IPS-18c (cell line): ENCODE measurements around the gene RTN4IP1.
"Not testable (repeated sequence)": the region's sequence is repeated elsewhere in the genome, so short reads cannot be mapped to it uniquely, and the experiment has no call there.

Experiments used
- H3K4me3 ChIP-seq: 2 replicates; pipeline ENCODE4 v1.7.0; 2013; ENCODE audit warnings: low read depth, mild to moderate bottlenecking, low read length, moderate library complexity; ENCODE audit not compliant: insufficient read depth
- H3K9me3 ChIP-seq: one replicate; pipeline ENCODE4 v1.6.1; 2013; ENCODE audit warnings: mild to moderate bottlenecking, low read length, moderate library complexity; ENCODE audit not compliant: control insufficient read depth, insufficient read depth

RTN4IP1 gene

DNA sequence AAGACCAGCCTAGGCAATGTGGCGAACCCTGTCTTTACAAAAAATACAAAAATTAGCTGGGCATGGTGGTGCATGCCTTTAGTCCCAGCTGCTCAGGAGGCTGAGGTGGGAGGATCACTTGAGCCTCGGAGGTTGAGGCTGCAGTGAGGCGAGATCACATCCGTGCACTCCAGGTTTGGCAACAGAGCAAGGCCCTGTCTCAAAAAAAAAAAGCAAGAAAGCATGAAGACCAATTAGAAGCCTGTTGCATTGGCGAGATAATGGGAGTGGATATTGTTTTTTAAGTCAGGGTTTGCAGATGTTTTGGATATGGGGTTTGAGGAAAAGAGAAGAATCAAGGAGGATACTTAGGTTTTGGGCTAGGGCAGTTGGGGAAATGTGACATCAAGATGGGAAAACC lies 5.3 kb upstream of the RTN4IP1 start:
- no peaks in the 10 kb centered on the region for H3K9me3 ChIP-seq
- H3K4me3 ChIP-seq: no peak overlapping the region

DNA sequence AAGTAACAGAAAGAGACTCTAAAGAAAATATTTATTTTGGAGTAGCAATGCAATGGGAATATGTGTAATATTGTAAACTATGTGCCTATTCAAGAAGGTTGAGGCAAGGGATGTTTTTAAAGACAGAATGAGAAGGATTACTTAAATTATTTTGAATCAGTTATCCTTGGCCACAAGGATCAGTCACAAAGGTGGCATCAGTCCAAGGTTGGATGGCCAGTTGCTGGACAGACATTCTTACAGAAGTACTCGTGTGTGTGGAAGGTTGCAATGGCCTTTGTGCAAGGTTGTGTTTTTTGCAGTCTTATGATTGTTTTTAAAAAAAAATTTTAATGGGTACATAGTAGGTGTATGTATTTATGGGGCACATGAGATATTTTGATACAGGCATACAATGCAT lies 2.0 kb upstream of the RTN4IP1 start:
- Histone ChIP-seq H3K4me3 (no peak overlapping the region), H3K9me3 (no peaks in the 10 kb centered on the region)

DNA sequence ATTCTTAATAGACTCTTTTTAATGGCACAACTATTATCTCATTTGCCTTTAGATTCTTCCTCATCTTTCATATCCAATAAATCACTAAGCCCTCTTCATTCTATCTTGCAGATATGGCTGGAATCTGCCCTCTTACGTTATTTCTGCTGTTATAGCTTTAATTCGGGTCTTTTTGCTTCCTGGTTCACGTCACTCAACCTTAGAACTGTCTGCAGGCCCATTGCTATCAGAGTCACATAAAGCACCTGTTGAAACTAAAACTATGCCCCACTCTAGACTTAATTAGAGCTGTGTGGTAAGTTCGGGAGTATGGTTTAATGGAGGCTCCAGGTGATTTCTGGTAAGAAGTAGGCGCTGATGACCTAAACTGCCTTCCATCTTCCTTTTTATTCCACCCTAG lies 1.1 kb upstream of the RTN4IP1 start:
- Histone ChIP-seq H3K4me3 (peak overlapping the region; percentile 86), H3K9me3 (no peaks in the 10 kb centered on the region)

DNA sequence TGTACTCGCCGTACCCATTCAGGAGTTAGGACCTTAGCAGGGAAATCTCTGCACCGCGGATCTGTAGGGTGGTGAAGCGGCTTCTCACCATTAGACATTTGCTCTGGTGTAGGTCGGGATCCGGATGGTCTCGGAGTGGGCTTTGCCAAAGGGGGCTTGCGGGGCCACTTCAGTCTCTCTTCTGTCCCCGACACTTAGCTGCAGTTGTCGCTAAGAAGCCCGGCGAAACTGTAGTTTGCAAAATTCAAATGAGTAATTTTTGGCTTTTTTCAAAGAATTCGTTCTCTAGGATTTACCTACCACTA lies 513 bp upstream of the RTN4IP1 start:
- Histone ChIP-seq H3K4me3 (peak overlapping the region; percentile 86), H3K9me3 (no peaks in the 10 kb centered on the region)

DNA sequence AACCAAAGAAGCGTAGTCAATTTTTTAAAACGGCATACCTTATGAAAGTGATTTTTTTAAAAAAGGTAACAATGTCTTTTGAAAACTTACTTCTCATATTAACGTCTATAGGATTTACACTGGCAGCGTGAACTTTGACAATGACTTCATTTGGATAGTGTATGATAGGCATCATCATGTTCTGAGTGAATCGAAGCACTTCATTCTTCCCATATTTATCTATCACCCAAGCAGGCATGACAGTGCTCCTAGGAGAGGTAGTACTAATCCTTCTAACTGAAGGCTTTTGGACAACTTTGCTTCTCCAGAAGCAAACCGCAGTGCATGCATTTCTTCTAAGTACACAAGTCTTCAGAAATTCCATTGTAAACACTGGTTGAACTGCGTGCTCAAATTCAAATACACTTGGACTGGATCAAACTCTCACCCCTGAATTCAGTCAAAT lies 618 bp downstream of the RTN4IP1 start:
- H3K9me3 ChIP-seq: no peaks in the 10 kb centered on the region

DNA sequence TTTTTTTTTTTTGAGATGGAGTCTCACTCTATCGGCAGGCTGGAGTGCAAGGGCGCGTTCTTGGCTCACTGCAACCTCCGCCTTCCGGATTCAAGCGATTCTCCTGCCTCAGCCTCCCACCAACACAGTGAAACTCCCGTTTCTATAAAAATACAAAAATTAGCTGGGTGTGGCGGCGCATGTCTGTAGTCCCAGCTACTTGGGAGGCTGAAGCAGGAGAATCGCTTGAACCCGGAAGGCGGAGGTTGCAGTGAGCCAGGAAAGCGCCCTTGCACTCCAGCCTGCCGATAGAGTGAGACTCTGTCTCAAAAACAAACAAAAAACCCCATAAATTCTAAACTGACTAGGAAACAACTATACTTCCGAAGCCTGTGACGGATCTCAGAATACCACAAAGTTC lies 1.5 kb downstream of the RTN4IP1 start:
- H3K4me3 ChIP-seq, H3K9me3 ChIP-seq: not testable (repeated sequence)

More for the DNA sequence above, 618 bp downstream of the RTN4IP1 start:
- H3K4me3 ChIP-seq: peak overlapping the region; percentile 86

DNA sequence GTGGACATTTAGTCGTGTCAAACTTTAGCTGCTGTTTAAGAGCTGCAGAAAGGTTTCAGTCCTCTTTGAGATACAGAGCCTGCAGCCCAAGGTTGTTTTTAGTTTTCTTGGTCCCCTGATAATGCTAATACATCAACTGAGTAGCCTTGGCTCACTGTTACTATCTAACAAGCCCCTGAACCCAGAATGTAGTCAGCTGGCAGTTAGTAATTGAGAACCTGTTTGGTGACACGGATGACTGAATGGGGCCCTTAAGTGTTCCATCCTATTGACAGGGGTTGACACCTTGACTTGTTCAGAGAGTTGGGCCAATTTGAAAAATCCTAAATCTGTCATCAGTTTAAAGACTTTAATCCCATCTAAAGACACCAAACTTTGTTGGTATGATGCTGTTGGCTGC lies 2.8 kb downstream of the RTN4IP1 start:
- Histone ChIP-seq H3K4me3 (no peak overlapping the region), H3K9me3 (no peaks in the 10 kb centered on the region)

DNA sequence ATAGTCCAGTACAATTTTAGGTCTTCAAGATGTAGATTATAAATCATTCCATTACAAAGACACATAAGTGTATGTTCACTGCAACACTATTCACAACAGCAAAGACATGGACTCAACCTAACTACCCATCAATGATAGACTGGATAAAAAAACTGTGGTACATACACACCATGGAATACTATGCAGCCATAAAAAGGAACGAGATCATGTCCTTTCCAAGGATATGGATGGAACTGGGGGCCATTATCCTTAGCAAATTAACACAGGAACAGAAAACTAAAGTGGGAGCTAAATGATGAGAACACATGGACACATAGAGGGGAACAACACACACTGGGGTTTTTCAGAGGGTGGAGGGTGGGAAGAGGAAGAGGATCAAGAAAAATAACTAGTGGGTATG lies 6.3 kb downstream of the RTN4IP1 start:
- Histone ChIP-seq H3K4me3 (no peak overlapping the region), H3K9me3 (no peaks in the 10 kb centered on the region)

DNA sequence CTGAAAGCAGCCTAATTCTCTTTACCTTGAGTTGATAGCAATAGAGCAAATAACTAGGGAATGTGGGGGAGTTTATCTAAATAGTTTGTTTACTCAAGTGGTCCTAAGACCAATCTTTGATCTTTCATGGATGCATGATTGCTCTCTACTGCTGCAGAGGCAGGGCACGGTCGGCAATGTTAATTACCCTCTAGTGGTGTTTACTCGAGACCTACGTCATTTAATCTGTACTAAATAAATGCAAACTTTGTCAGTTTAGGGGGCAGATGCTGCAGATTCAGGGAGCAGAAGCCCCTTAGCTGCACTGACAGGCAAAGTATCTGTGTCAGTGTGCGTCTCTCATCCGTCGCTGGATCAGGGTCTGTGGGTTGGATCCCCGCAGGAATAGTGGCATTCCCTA lies 6.9 kb downstream of the RTN4IP1 start:
- Histone ChIP-seq H3K9me3 (no peaks in the 10 kb centered on the region), H3K4me3 (no peak overlapping the region)

DNA sequence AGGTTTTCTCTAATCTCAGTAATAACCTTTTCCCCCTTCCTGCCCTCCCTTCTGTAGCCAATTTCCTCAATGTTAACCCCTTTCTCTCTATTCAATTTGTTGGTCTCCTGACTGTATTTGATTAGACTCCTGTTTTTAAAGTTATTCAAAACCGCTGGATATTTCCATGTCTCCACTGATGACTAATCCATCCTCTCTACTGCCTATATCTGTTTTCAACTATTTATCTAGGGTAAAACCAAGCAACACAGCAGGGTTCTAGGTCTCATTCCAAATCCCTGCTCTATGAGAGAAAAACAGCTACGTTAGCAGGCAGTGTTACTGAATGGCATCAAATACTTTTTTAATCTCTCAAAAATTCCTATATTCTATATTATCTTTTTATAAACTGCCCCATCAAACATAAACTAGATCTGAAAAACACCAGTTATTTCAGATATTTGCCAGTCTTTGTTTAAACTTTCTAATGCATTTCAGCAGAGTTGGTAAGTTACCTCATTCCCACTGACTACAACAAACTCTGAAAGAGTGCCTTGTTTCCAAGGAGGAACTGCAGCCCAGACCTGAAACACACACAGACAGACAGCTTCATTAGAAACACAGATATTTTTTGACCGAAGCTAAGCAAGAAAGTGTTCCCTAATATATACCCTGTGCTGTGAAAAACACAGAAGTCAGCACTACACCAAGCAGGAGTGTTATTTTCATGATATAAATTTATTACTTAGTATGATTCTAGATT lies 8.2 kb downstream of the RTN4IP1 start:
- Histone ChIP-seq H3K4me3 (no peak overlapping the region), H3K9me3 (no peaks in the 10 kb centered on the region)

DNA sequence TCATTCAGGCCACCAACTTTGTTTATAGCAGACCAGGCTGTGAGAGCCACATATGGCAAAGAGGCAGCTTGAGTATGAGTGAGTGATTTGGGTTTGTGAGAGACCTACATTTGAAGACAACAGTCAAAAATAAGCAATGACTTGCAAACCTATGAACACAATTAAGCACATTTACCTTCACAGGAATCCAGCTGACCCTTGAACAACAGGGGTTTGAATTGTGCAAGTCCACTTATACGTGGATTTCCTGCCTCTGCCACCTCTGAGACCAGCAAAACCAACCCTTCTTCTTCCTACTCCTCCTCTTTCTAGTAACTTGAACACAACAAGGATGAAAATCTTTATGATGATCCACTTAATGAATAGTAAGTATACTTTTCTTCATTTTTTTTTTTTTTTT lies 10.1 kb downstream of the RTN4IP1 start:
- Histone ChIP-seq H3K9me3 (no peaks in the 10 kb centered on the region), H3K4me3 (no peak overlapping the region)

DNA sequence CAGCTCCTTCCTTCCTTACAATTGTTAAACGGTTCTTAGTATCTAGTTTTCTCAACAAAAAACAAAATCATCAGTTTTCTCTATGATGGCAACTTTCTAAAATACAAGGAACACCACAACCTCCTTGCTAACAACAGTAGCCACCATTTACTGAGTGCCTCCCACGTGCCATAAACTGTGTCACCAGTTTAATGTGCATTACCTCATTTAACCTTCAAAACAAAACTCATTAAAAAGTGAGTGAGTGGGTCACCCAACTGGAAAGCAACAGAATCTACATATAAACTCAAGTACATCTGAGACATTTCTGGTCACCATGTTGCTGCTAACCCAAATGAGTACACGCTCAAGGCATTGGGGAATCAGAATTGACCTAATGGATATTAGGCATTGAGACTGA lies 11.0 kb downstream of the RTN4IP1 start:
- no peaks in the 10 kb centered on the region for H3K9me3 ChIP-seq

DNA sequence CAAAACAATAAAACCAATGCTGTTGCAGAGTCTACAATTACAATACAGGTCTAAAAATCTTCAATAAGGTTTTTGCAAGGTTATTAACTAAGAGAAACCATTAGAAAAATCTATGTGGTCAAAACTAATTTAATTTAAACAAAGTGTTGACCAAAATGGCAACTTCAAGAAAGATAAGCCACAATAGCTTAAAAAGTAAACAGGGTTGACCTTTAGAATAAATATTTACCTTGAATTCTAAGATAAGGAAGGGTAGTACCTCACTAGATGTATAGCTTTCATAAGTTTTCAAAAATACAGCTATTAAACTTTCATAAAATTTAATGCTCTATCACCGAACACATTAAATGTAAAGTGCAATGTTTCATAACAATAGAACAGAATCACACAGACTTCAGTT lies 11.4 kb downstream of the RTN4IP1 start:
- Histone ChIP-seq H3K9me3 (no peaks in the 10 kb centered on the region), H3K4me3 (no peak overlapping the region)

More for the DNA sequence above, 11.0 kb downstream of the RTN4IP1 start:
- no peak overlapping the region for H3K4me3 ChIP-seq

DNA sequence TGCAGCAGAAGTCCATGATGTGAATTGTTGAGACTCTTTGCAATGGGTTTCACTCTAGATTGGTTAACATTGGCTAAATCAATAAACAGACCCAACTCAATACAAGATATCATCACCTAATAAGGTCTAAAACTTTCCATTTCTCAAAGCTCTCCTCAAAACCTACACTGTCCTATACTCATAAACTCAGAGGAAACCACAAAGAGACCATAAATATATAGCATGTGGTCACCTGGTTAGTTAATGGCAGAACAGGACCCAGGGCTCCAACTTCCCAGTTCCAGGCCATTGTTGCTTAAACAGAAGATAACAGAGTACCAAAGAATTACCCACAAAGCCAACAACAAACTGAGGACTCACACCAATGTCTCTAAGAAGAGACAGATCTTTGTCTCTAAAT lies 12.0 kb downstream of the RTN4IP1 start:
- Histone ChIP-seq H3K4me3 (no peak overlapping the region), H3K9me3 (no peaks in the 10 kb centered on the region)

DNA sequence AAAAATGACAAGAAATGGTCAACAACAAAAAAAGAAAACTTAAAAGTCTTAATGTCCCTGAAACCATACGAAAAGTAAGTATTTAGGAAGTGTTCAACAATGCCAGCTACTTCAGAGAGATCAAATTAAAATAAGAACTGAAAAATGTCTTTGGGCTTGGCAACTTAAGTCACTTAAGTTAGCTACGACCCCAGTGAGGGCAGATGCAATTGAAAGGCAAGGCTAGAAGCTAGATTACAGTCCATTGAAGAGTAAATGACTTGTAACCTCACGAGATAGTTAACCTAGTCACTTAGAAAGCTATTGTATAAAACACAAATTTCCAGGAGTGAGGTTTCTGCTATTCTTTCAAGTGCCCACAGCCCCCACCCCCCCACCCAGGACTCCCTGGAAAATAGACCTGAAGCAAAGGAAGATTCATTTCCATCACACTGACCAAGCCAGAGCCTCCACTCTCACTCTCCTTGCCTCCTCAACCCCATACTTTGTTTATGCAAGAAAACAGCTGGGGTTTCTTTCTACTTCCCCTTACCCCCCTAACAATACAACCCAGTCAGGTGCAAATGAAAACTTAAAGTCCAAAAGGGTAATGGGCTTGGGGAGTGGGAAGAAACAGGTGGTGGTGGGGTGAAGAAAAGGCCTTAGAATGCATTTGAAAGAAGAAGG lies 14.6 kb downstream of the RTN4IP1 start:
- Histone ChIP-seq H3K4me3 (no peak overlapping the region), H3K9me3 (no peaks in the 10 kb centered on the region)

DNA sequence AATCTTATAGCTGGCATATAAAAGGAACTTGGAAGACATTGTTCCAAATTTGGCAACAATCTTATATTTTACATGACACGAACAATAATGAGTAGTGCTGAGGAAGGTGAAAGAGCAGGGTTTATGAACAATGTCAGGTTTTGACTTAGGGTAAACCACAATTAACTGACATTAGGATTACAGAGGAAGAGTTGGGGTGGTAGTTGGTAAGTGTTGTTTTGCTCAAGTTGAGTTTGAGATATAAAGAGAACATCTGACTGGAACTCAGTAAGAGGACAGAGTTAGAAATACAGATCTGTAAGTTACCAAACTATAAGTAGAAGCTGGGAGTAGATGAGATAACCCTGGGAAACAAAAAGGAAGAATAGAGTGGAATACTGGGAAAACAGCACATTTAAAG lies 15.1 kb downstream of the RTN4IP1 start:
- H3K9me3 ChIP-seq: no peaks in the 10 kb centered on the region
- no peak overlapping the region for H3K4me3 ChIP-seq

DNA sequence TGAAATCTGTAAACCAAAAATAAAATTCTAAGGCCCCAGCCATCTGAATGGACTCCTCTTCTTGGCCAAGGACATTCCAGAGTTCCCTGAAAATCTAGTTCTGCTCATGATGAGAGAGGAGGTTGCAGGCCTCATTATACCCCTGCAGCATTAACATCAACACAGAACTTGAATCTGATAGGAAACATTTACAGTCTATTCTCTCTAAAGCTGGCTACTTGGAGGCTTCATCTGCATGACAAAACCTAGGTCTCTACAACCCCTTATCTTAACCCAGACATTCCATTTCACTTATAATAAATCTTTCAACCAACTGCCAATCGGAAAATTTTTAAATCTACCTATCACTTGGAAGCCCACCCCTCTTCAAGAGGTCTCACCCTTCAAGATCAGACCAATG lies 15.7 kb downstream of the RTN4IP1 start:
- no peaks in the 10 kb centered on the region for H3K9me3 ChIP-seq
- H3K4me3 ChIP-seq: no peak overlapping the region

DNA sequence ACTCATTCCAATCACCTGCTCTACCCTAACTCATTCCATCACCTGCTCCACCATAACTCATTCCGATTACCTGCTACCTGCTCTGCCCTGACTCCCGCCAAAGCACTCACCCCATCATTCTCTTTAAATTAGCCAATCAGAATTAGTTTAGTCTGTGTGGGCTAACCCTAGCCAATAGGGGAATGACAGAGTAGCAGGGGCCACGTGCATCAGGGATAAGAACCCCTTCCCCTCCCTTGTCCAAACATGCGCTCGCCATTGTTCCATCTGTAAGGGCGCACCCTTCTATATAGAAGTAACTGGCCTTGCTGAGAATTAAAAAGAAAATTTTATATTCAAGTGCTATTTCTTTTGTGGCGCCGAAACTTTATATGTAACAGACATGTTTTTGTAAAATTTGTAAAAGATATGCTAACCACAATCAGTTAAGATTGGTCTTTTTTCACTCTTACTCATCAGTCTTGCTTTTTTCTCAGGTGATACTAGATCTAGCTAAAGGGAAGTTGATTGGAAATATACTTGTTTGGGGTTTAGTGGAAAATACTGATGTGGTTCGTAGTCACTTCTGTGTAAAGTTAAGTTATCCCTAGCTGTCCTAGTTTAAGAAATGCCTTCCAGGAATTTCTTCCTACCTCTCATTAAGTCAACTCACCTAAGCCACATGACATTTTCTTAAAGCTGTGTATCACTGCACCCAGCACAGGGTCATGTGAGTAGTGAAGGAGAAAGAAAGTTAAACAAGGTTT lies 16.5 kb downstream of the RTN4IP1 start:
- H3K9me3 ChIP-seq: no peaks in the 10 kb centered on the region
- H3K4me3 ChIP-seq: no peak overlapping the region
